Transverse colon (tissue), 4 donors: ENCODE results near the gene LMF1. TPM values are rescaled to one million over a fixed set of nuclear protein-coding genes. Genes with fewer than 3 reads are reported as not detected.

Source experiments
- DNase-seq: peaks from one replicate; pipeline ENCODE4 v3.0.0-alpha.2; 2019
- H3K27ac ChIP-seq, 4 donors: fragments of 200-600 bp; sonication (generic); 2 replicates each; pipeline ENCODE4 v1.5.1; 2016 to 2018; ENCODE audit warnings: inconsistent platforms in 4 of 4
- H3K27me3 ChIP-seq: fragments of 200-600 bp; sonication (generic); 2 replicates; pipeline ENCODE4 v1.5.1; 2017; ENCODE audit warnings: inconsistent platforms
- H3K36me3 ChIP-seq, 4 donors: fragments of 200-600 bp; sonication (generic); 2 replicates each; pipeline ENCODE4 v1.5.1; 2017 to 2019; ENCODE audit warnings: inconsistent platforms in 4 of 4
- H3K4me1 ChIP-seq, 4 donors: fragments of 200-600 bp; sonication (generic); 2 replicates each; pipeline ENCODE4 v1.5.1; 2017 to 2020; ENCODE audit warnings: inconsistent platforms in 4 of 4
- H3K4me3 ChIP-seq, 4 donors: fragments of 200-600 bp; sonication (generic); 1 replicate in 1 of 4; 2 replicates in 3 of 4; pipeline versions ENCODE4 v1.5.1 to v1.6.1; 2017 to 2019; ENCODE audit warnings: inconsistent platforms in 4 of 4
- H3K9me3 ChIP-seq, 2 donors: fragments of 200-600 bp; sonication (generic); 2 replicates each; pipeline ENCODE4 v1.5.1; 2017 to 2019; ENCODE audit warnings: inconsistent platforms in 2 of 2
- CTCF ChIP-seq, 5 experiments: fragments of 200-600 bp in 3 of 5; fragments of 450-650 bp in 2 of 5; sonication (generic) in 3 of 5; IDR thresholded peaks; 1 replicate in 2 of 5; 2 replicates in 3 of 5; pipeline ENCODE4 v1.5.1; 2016 to 2017; ENCODE audit warnings: antibody characterized with exemption in 5 of 5, inconsistent platforms in 3 of 5, mild to moderate bottlenecking in 2 of 5, moderate library complexity in 1 of 5
- EP300 ChIP-seq: sonication (generic); formaldehyde crosslinking; IDR thresholded peaks from one replicate; pipeline ENCODE4 v1.6.1; 2017; ENCODE audit warnings: antibody characterized with exemption, low read depth
- POLR2A ChIP-seq: fragments of 450-650 bp; IDR thresholded peaks from one replicate; pipeline ENCODE4 v1.6.1; 2016; ENCODE audit warnings: antibody characterized with exemption, mild to moderate bottlenecking, moderate library complexity
- POLR2AphosphoS5 ChIP-seq, 3 donors: sonication (generic); formaldehyde crosslinking; IDR thresholded peaks; one replicate each; pipeline ENCODE4 v1.6.1; 2016; ENCODE audit warnings: antibody characterized with exemption in 3 of 3
- WGBS, 2 donors: methylation state at CpG; one replicate each; pipeline ENCODE4 v1.1.5; 2018; ENCODE audit warnings: low coverage in 1 of 2; 5-methylcytosine and 5-hydroxymethylcytosine counted together
- in situ Hi-C, 4 donors: fragments of 200-750 bp; cut with MboI; loops; one replicate each; pipeline versions ENCODE4 v1.15.0 to v1.15.1; 2017; ENCODE audit warnings: low sequenced_read_pairs in 3 of 4, low pct_ligation_motif_present in 1 of 4, low pct_unique_long_range_greater_than_20kb in 1 of 4
- intact Hi-C: fragments of 100-400 bp; cut with DNase I; formaldehyde crosslinking; loops from one replicate; pipeline ENCODE4 v1.15.1; 2023; ENCODE audit warnings: low total_unique reads
- total RNA-seq, 4 donors: library from RNA; depleted of rRNA; stranded (reverse); fragments of >200 nt; gene quantifications; one replicate each; pipeline ENCODE4 v1.1.0, GENCODE V29; 2016

The LMF1 gene
- total RNA-seq, 4 donors from 2014 or later = 15.9 to 34.8 (median 19.6) TPM

- in situ Hi-C loops = loop anchor here in 2 of 4 donors (25.0 kb wide), 1 partner anchor 258 kb away; the partner anchor contains the start of gene SSTR5 (in 2 of the 2)
- 57% methylated on average over 33 of the region's 33 CpGs; no CpG with 5 or more reads in 1 of the 2 donors for WGBS, 2 donors
Observed at GRCh38 chr16:804193-805048, 166.4 kb downstream of the LMF1 start.

GRCh38 chr16:803754-804080 lies 167.1 kb downstream of the LMF1 start:
- WGBS, 2 donors = 40 to 44% methylated on average over 1 to 8 of the region's 8 CpGs

More at GRCh38 chr16:804193-805048, 166.4 kb downstream of the LMF1 start:
- H3K9me3 ChIP-seq = no peaks in the 10 kb centered on the region
- intact Hi-C loops = loop anchor here (5.0 kb wide), 1 partner anchor 253 kb away; no protein-coding TSS in a partner anchor
- no peak overlapping the region for H3K4me3 ChIP-seq
- no peaks in the 10 kb centered on the region for H3K36me3 ChIP-seq
- H3K4me1 ChIP-seq = peaks cover 3 to 15% (median 10%) of the 10 kb centered on the region in 4 donors
- TF ChIP-seq EP300 (no peak), POLR2AphosphoS5 (IDR thresholded peaks at IDR 0.05) (no peak), CTCF (IDR thresholded peaks at IDR 0.05) (no peak), POLR2A (no peak)
- peaks cover 50% of the 10 kb centered on the region for H3K27me3 ChIP-seq
- H3K27ac ChIP-seq = no peak overlapping the region
- no peak for DNase-seq

More at GRCh38 chr16:803754-804080, 167.1 kb downstream of the LMF1 start:
- DNase-seq = no peak
- Histone ChIP-seq H3K27ac (no peak overlapping the region), H3K36me3 (no peaks in the 10 kb centered on the region), H3K4me1 (peaks cover 3 to 15% (median 10%) of the 10 kb centered on the region in 4 donors), H3K27me3 (peaks cover 58% of the 10 kb centered on the region), H3K4me3 (no peak overlapping the region), H3K9me3 (no peaks in the 10 kb centered on the region)
- intact Hi-C loops (no loop called here), in situ Hi-C loops (loop anchor here in 2 of 4 donors (25.0 kb wide), 1 partner anchor 259 kb away; the partner anchor contains the start of gene SSTR5 (in 2 of the 2))
- TF ChIP-seq POLR2AphosphoS5 (IDR thresholded peaks at IDR 0.05) (no peak), CTCF (IDR thresholded peaks at IDR 0.05) (no peak), EP300 (no peak), POLR2A (no peak)

Other genes with a start within 250 kb of the LMF1 start
- gene ANTKMT, start 249.8 kb downstream of the LMF1 start, total RNA-seq = 10 to 100 TPM; 19.7 to 53.0 (median 38.2) TPM
- gene CCDC78, start 244.5 kb downstream of the LMF1 start, total RNA-seq = 10 to 100 TPM in 1 of 4 donors, 1 to 10 TPM in 1, under 1 TPM in 2; 0.40 to 24.3 (median 0.98) TPM
- 10 to 100 TPM in 1 of 4 donors, 1 to 10 TPM in 3; 1.2 to 12.3 (median 5.5) TPM for gene HAGHL, start 243.9 kb downstream of the LMF1 start, total RNA-seq
- gene CIAO3, start 230.0 kb downstream of the LMF1 start, total RNA-seq = 100 to 1,000 TPM in 2 of 4 donors, 10 to 100 TPM in 2; 59.1 to 346 (median 102) TPM
- gene MSLN, start 210.2 kb downstream of the LMF1 start, total RNA-seq = 10 to 100 TPM in 2 of 4 donors, 1 to 10 TPM in 1, not detected in 1; 4.9 to 21.2 (median 10.3) TPM
- gene RPUSD1, start 182.6 kb downstream of the LMF1 start, total RNA-seq = 10 to 100 TPM; 16.1 to 71.4 (median 24.8) TPM
- gene CHTF18, start 182.4 kb downstream of the LMF1 start, total RNA-seq = 10 to 100 TPM in 2 of 4 donors, 1 to 10 TPM in 2; 4.6 to 33.4 (median 12.9) TPM
- under 1 TPM in 1 of 4 donors, not detected in 3; 0.48 TPM for gene GNG13, start 170.2 kb downstream of the LMF1 start, total RNA-seq
- 1 to 10 TPM in 1 of 4 donors, under 1 TPM in 3; 0.37 to 1.9 (median 0.50) TPM for gene SOX8, start 10.8 kb upstream of the LMF1 start, total RNA-seq
- not detected for gene SSTR5, start 101.8 kb upstream of the LMF1 start, total RNA-seq
- gene C1QTNF8, start 125.3 kb upstream of the LMF1 start, total RNA-seq = not detected
- gene CACNA1H, start 182.1 kb upstream of the LMF1 start, total RNA-seq = 10 to 100 TPM; 17.0 to 63.6 (median 39.5) TPM